ENCODE measurements around the gene CACNG8. TPM values are rescaled to one million over a fixed set of nuclear protein-coding genes. Genes with fewer than 3 reads are reported as not detected.
A peak's percentile ranks its signal among the peaks of the same experiment; 100 is the strongest.

The CACNG8 gene
- polyA plus RNA-seq, 3 donors: 0.05 TPM; not detected in 2

- peaks cover 0 to 16% of the 10 kb centered on the region in 2 donors for H3K9me3 ChIP-seq (replicated peaks in 1 of 2; ENCODE audit: control insufficient read depth in 1 of 2, insufficient read depth in 1 of 2, low read length in 2 of 2)
- Mint-ChIP-seq H3K4me3 (peak overlapping the region in 1 of 2 donors; percentile 89), H3K27ac (no peak overlapping the region), H3K27me3 (ENCODE audit: low read depth in 3 of 3) (peaks cover 82 to 87% (median 84%) of the 10 kb centered on the region in 3 donors), H3K9me3 (peaks cover 0 to 33% (median 14%) of the 10 kb centered on the region in 7 donors), H3K4me1 (peaks cover 21% of the 10 kb centered on the region), H3K36me3 (peaks cover 5 to 6% of the 10 kb centered on the region in 2 donors)
- intact Hi-C loops (cut with micrococcal nuclease): no loop called here
- H3K9ac ChIP-seq (ENCODE audit: insufficient read depth, low read length, poor library complexity, severe bottlenecking): no peak overlapping the region
- no peak for TF ChIP-seq CTCF (IDR thresholded peaks at IDR 0.05)
- DNase-seq: no peak
- H3K4me3 ChIP-seq (replicated peaks in 1 of 3; ENCODE audit: low read depth in 2 of 3, low read length in 3 of 3): no peak overlapping the region
- 6% methylated on average over 3 of the region's 10 CpGs for WGBS (ENCODE audit: insufficient coverage)
- H3K27me3 ChIP-seq (ENCODE audit: control insufficient read depth in 2 of 2, insufficient read depth in 2 of 2, low read length in 2 of 2): peaks cover 76 to 89% of the 10 kb centered on the region in 2 donors
- peaks cover 3 to 14% of the 10 kb centered on the region in 2 donors for H3K4me1 ChIP-seq (ENCODE audit: control insufficient read depth in 1 of 2, insufficient read depth in 2 of 2, low read length in 2 of 2)
- H3K4me2 ChIP-seq (replicated peaks; ENCODE audit: extremely low read depth, low read length, poor library complexity, severe bottlenecking): no peak overlapping the region
- no peaks in the 10 kb centered on the region for H4K20me1 ChIP-seq (ENCODE audit: insufficient read depth, low read length)
- H3K79me2 ChIP-seq (ENCODE audit: insufficient read depth, low read length): no peaks in the 10 kb centered on the region
- H3K36me3 ChIP-seq (replicated peaks in 1 of 2; ENCODE audit: control insufficient read depth in 1 of 2, insufficient read depth in 2 of 2, low read length in 2 of 2): no peaks in the 10 kb centered on the region
- no peak overlapping the region for H3K27ac ChIP-seq (ENCODE audit: low read depth in 1 of 2, low read length in 2 of 2)
- no peak overlapping the region for H2AFZ ChIP-seq (ENCODE audit: insufficient read depth, low read depth, low read length, poor library complexity, severe bottlenecking)
Measured at GRCh38 chr19:53960187-53960586, 2.5 kb upstream of the CACNG8 start.

- Histone ChIP-seq H3K9ac (ENCODE audit: insufficient read depth, low read length, poor library complexity, severe bottlenecking) (no peak overlapping the region), H3K27me3 (ENCODE audit: control insufficient read depth in 2 of 2, insufficient read depth in 2 of 2, low read length in 2 of 2) (peaks cover 77 to 91% of the 10 kb centered on the region in 2 donors), H3K79me2 (ENCODE audit: insufficient read depth, low read length) (no peaks in the 10 kb centered on the region), H3K9me3 (replicated peaks in 1 of 2; ENCODE audit: control insufficient read depth in 1 of 2, insufficient read depth in 1 of 2, low read length in 2 of 2) (peaks cover 0 to 16% of the 10 kb centered on the region in 2 donors), H3K4me1 (ENCODE audit: control insufficient read depth in 1 of 2, insufficient read depth in 2 of 2, low read length in 2 of 2) (peaks cover 4 to 16% of the 10 kb centered on the region in 2 donors), H3K36me3 (replicated peaks in 1 of 2; ENCODE audit: control insufficient read depth in 1 of 2, insufficient read depth in 2 of 2, low read length in 2 of 2) (no peaks in the 10 kb centered on the region), H3K4me3 (replicated peaks in 1 of 3; ENCODE audit: low read depth in 2 of 3, low read length in 3 of 3) (no peak overlapping the region), H3K4me2 (replicated peaks; ENCODE audit: extremely low read depth, low read length, poor library complexity, severe bottlenecking) (no peak overlapping the region), H2AFZ (ENCODE audit: insufficient read depth, low read depth, low read length, poor library complexity, severe bottlenecking) (no peak overlapping the region), H4K20me1 (ENCODE audit: insufficient read depth, low read length) (no peaks in the 10 kb centered on the region), H3K27ac (ENCODE audit: low read depth in 1 of 2, low read length in 2 of 2) (no peak overlapping the region)
- Mint-ChIP-seq H3K4me1 (peaks cover 23% of the 10 kb centered on the region), H3K4me3 (peak overlapping the region in 1 of 2 donors; percentile 89), H3K36me3 (peaks cover 5 to 6% of the 10 kb centered on the region in 2 donors), H3K9me3 (peaks cover 0 to 33% (median 14%) of the 10 kb centered on the region in 7 donors), H3K27ac (no peak overlapping the region), H3K27me3 (ENCODE audit: low read depth in 3 of 3) (peaks cover 86 to 90% (median 88%) of the 10 kb centered on the region in 3 donors)
- no peak for TF ChIP-seq CTCF (IDR thresholded peaks at IDR 0.05)
- peak in 1 of 3 donors; percentile 60 for DNase-seq
- 4% methylated on average over 8 of the region's 8 CpGs for WGBS (ENCODE audit: insufficient coverage)
- intact Hi-C loops (cut with micrococcal nuclease): no loop called here
Measured at GRCh38 chr19:53960886-53961285, 1.9 kb upstream of the CACNG8 start.

Data from CD14-positive monocyte (primary cell).